Thoracic aorta (tissue), 2 donors: Measurements from ENCODE around the gene RNF148. TPM values are rescaled to one million over a fixed set of nuclear protein-coding genes. Genes with fewer than 3 reads are reported as not detected.

ENCODE experiments used
- ATAC-seq: fragments of 150-250 bp; one replicate; pipeline ENCODE4 v1.8.0; 2017; ENCODE audit warnings: low read depth; ENCODE audit not compliant: insufficient number of reproducible peaks, low FRiP score
- DNase-seq: peaks from one replicate; pipeline ENCODE4 v3.0.0-alpha.2; 2020; ENCODE audit warnings: low spot score
- H3K27ac ChIP-seq, 2 donors: fragments of 200-600 bp; sonication (generic); 1 replicate in 1 of 2; 2 replicates in 1 of 2; pipeline ENCODE4 v1.5.1; 2016; ENCODE audit warnings: mild to moderate bottlenecking in 2 of 2, moderate library complexity in 2 of 2
- H3K27me3 ChIP-seq: fragments of 200-600 bp; sonication (generic); replicated peaks from 2 replicates; pipeline ENCODE4 v1.6.0; 2016; ENCODE audit warnings: mild to moderate bottlenecking; ENCODE audit not compliant: insufficient read depth
- H3K36me3 ChIP-seq: fragments of 200-600 bp; sonication (generic); one replicate; pipeline ENCODE4 v1.5.1; 2016
- H3K4me1 ChIP-seq, 2 donors: fragments of 200-600 bp; sonication (generic); 1 replicate in 1 of 2; 2 replicates in 1 of 2; pipeline versions ENCODE4 v1.5.1 to v1.6.0; 2016; ENCODE audit warnings: low read depth in 2 of 2, mild to moderate bottlenecking in 1 of 2; ENCODE audit not compliant: control insufficient read depth in 1 of 2
- H3K4me3 ChIP-seq: fragments of 200-600 bp; sonication (generic); 2 replicates; pipeline ENCODE4 v1.5.1; 2016; ENCODE audit warnings: mild to moderate bottlenecking
- H3K9me3 ChIP-seq: fragments of 200-600 bp; sonication (generic); 2 replicates; pipeline ENCODE4 v1.5.1; 2016
- total RNA-seq, 2 donors: library from RNA; depleted of rRNA; stranded (reverse); fragments of >200 nt; gene quantifications; one replicate each; pipeline versions ENCODE4 v1.1.0 to v1.2.3, GENCODE V29; 2016
- TF ChIP-seq, protein P1 (sequence below): fragments of 200-600 bp; sonication (generic); IDR thresholded peaks from one replicate; pipeline ENCODE4 v1.5.1; 2019; ENCODE audit warnings: antibody characterized with exemption

RNF148 gene
- total RNA-seq, 2 donors from 2014 or later: 0.27 to 3.5 TPM

DNA sequence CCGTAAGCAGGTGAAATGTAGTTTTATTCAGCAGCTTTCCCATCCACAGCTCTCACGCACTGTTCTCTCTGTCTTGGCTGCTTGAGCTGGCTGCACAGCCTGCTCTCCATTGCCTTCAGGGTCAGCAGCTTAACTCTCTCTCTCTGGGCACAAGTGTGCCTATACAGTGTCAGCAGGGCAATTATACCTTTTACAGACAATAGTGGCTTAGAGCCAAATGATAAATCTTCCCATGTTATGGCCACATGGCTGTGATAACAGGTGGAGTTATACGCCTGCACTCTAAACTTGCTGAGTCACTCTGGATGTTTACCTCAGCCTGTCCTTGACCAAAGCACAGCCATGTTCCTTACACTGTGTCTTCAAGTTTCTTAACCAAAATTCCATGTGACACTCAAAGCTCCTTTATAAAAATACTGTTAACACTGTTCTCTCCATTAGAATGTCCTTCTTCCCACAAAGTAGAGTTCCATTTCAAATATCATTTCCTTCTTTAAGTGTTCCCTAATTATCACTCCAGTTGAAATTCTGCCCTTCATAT is 9.9 kb downstream of the RNF148 start:
- no peaks in the 10 kb centered on the region for H3K9me3 ChIP-seq
- H3K27me3 ChIP-seq: no peaks in the 10 kb centered on the region
- ATAC-seq: no peak
- no peak overlapping the region for H3K27ac ChIP-seq
- no peak for DNase-seq
- no peaks in the 10 kb centered on the region for H3K36me3 ChIP-seq
- no peaks in the 10 kb centered on the region for H3K4me1 ChIP-seq
- H3K4me3 ChIP-seq: no peak overlapping the region
- TF ChIP-seq, protein P1, sequence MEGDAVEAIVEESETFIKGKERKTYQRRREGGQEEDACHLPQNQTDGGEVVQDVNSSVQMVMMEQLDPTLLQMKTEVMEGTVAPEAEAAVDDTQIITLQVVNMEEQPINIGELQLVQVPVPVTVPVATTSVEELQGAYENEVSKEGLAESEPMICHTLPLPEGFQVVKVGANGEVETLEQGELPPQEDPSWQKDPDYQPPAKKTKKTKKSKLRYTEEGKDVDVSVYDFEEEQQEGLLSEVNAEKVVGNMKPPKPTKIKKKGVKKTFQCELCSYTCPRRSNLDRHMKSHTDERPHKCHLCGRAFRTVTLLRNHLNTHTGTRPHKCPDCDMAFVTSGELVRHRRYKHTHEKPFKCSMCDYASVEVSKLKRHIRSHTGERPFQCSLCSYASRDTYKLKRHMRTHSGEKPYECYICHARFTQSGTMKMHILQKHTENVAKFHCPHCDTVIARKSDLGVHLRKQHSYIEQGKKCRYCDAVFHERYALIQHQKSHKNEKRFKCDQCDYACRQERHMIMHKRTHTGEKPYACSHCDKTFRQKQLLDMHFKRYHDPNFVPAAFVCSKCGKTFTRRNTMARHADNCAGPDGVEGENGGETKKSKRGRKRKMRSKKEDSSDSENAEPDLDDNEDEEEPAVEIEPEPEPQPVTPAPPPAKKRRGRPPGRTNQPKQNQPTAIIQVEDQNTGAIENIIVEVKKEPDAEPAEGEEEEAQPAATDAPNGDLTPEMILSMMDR: no peak

DNA sequence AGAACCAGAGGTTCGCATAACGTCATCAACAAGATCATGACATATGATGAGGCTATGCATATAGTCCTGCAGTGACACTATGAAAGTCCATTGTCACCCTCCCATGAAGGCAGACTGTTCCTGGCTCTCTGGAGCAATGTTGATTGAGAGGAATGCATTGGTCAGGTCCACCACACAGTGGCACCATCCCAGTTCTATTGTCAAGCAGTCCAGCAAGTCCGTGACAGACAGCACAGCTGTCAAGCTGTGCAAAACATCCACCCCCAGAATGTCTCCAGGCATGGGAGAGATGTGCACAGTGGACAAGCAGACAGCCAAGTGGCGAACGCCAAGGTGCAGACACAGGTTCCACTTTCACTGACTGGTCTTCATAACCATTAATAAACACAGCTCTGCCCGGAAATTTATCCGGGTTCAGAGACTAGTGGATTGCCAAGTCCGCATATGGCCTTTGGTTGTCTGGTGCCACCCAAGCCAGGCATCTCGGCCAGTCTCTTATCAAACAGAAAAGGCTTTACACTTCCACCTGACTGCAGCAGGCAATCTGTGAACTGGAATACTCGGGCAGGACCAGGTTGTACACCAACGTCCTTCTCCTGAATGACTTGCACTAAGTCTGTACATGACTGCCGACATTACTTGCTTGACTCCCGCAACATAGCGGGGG is 11.0 kb downstream of the RNF148 start:
- no peaks in the 10 kb centered on the region for H3K36me3 ChIP-seq
- DNase-seq (no peak), ATAC-seq (no peak)
- no peak overlapping the region for H3K4me3 ChIP-seq
- TF ChIP-seq, protein P1: no peak
- H3K27ac ChIP-seq: no peak overlapping the region
- H3K4me1 ChIP-seq: no peaks in the 10 kb centered on the region
- no peaks in the 10 kb centered on the region for H3K27me3 ChIP-seq
- no peaks in the 10 kb centered on the region for H3K9me3 ChIP-seq

DNA sequence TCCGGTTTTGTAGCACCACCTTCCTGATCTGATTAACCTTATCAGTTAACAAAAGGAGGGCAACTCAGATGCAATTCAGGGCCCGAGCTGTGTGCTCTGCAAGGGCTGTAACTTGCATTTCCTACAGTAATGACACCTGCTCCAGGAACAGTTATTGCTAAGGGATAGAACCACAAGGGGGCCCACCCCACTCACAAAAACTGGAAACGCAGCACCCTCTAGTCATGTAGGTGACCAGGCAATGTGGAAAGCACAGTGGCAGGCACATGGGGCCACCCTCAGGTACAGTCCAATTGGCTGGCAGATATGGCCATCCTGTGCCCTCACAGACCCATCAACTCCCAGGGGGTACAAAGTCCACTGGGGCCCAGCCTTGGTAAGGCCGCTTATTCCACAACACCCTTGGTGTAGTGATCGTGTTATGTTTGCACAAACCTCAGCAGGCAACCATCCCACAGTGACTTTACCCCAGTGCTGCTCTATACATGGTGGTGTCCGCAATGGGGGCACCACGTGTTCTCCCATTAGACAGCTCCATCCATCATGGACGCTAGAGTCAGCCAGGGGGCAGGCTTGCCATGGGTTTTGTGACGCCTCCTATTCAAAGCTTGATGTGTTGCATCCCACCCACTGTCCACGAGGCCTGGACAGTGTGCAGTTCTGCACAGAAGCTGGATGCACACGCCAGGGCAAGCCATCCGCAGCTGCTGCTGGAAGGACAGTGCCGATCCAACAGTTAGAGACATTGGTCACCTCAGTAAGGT is 13.2 kb downstream of the RNF148 start:
- H3K27ac ChIP-seq: no peak overlapping the region
- H3K4me1 ChIP-seq: no peaks in the 10 kb centered on the region
- H3K4me3 ChIP-seq: no peak overlapping the region
- TF ChIP-seq, protein P1: no peak
- no peak for DNase-seq
- no peaks in the 10 kb centered on the region for H3K9me3 ChIP-seq
- no peaks in the 10 kb centered on the region for H3K27me3 ChIP-seq
- no peaks in the 10 kb centered on the region for H3K36me3 ChIP-seq
- ATAC-seq: no peak

DNA sequence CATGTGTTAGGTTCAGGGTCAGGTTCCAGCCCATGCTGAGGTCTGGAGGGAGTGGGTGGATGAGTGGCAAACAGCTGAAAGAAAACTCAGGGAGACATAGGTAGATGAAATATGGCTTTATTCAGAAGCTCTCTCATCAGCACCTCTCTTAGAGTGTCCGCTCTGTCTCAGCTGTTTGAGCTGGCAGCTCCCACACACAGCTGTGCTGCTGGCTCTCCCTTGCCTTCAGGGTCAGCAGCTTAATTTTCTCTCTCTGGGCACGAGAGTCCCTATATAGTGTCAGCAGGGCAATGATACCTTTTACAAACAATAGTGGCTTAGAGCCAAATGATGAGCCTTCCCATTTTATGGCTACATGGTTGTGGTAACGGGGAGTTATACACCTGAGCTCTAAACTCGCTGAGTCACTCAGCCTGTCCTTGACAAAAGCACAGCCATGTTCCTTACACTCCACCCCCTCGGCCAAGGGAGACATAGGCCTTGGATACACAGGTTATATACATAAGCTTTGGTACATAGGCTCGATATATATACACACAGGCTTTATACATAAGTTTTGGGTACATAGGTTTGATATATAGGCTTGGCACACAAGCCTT is 14.2 kb downstream of the RNF148 start:
- TF ChIP-seq, protein P1: no peak
- Histone ChIP-seq H3K4me3 (no peak overlapping the region), H3K4me1 (no peaks in the 10 kb centered on the region), H3K9me3 (no peaks in the 10 kb centered on the region), H3K36me3 (no peaks in the 10 kb centered on the region), H3K27ac (no peak overlapping the region), H3K27me3 (no peaks in the 10 kb centered on the region)
- ATAC-seq (no peak), DNase-seq (no peak)

DNA sequence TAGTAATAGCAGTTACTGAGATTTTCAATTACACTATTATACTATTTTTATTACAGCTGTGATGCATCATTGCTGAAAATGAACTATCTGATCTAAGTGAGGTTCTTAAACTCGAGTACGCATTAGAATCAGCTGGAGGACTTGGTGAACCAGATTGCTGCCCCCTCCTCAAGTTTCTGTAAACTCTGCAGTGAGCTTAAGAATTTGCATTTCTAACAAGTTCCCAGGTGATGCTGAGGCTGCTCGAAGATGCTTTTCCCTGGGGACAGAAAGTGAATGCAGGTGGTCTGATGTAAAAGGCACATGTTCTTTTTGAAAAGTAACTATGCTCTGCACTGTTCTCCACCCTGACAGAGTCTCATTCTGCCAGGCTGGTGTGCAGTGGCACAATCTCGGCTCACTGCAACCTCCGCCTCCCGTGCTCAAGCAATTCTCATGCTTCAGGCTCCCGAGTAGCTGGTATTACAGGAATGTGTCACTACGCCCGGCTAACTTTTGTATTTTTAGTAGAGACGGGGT is 16.3 kb downstream of the RNF148 start:
- TF ChIP-seq, protein P1: no peak
- H3K36me3 ChIP-seq: no peaks in the 10 kb centered on the region
- no peak overlapping the region for H3K4me3 ChIP-seq
- H3K4me1 ChIP-seq: no peaks in the 10 kb centered on the region
- DNase-seq (no peak), ATAC-seq (no peak)
- H3K9me3 ChIP-seq: no peaks in the 10 kb centered on the region
- no peaks in the 10 kb centered on the region for H3K27me3 ChIP-seq
- no peak overlapping the region for H3K27ac ChIP-seq
